Endothelial cell of umbilical vein (primary cell): ENCODE data around the gene MAPKAP1. TPM values are rescaled to one million over a fixed set of nuclear protein-coding genes. Genes with fewer than 3 reads are reported as not detected.

Experiments
- BruUV-seq: library from RNA; stranded (reverse); fragments of 400-500 nt; replicated peaks from 2 replicates; lab custom pipeline; 2021; lab: Mats Ljungman, UMichigan
- CTCF ChIA-PET: fragments of 300-600, 350-600 bp; sonication (Branson Sonifier 250); formaldehyde crosslinking; loops from one replicate; lab custom pipeline; 2021; ENCODE audit warnings: antibody characterized with exemption, inconsistent platforms; lab: Charles Lee
- POLR2A ChIA-PET: fragments of 300-600, 350-600 bp; sonication (Branson Sonifier 250); formaldehyde crosslinking; loops from one replicate; lab custom pipeline; 2021; ENCODE audit warnings: antibody characterized with exemption, inconsistent platforms; lab: Charles Lee
- DNase-seq: peaks from one replicate; pipeline ENCODE4 v3.0.0-alpha.2; 2011; ENCODE audit warnings: low read depth, low spot score
- FAIRE-seq: peaks from 2 replicates; lab custom pipeline; 2011; peaks lifted over from hg19 to GRCh38; lab: Jason Lieb, UNC
- H2AFZ ChIP-seq: 2 replicates; pipeline ENCODE4 v1.6.0; 2012; ENCODE audit warnings: low read depth, low read length, control low read depth, inconsistent platforms
- H3K27ac ChIP-seq: 2 replicates; pipeline ENCODE4 v1.5.1; 2011; ENCODE audit warnings: low read depth, mild to moderate bottlenecking, control low read depth, low read length, moderate library complexity; ENCODE audit not compliant: insufficient read depth
- H3K27me3 ChIP-seq, 2 experiments: 2 replicates each; pipeline versions ENCODE4 v1.6.0 to v1.6.1; 2011; ENCODE audit warnings: low read length in 2 of 2, mixed read lengths in 1 of 2; ENCODE audit not compliant: control insufficient read depth in 2 of 2, insufficient read depth in 2 of 2
- H3K36me3 ChIP-seq, 2 experiments: 2 replicates in 1 of 2; 3 replicates in 1 of 2; pipeline ENCODE4 v1.5.1; 2011; ENCODE audit warnings: low read length in 2 of 2, mild to moderate bottlenecking in 1 of 2, moderate library complexity in 1 of 2; ENCODE audit not compliant: control insufficient read depth in 2 of 2, insufficient read depth in 2 of 2; ENCODE audit errors: extremely low read depth in 1 of 2
- H3K4me1 ChIP-seq: 3 replicates; pipeline ENCODE4 v1.5.1; 2011; ENCODE audit warnings: mild to moderate bottlenecking, low read length; ENCODE audit not compliant: control insufficient read depth, insufficient read depth; ENCODE audit errors: extremely low read depth
- H3K4me2 ChIP-seq: 2 replicates; pipeline ENCODE4 v1.6.1; 2011; ENCODE audit warnings: low read length, control low read depth, mixed read lengths; ENCODE audit not compliant: insufficient read depth
- H3K4me3 ChIP-seq, 3 experiments: fragments of 200-600 bp in 1 of 3; sonication (generic), shearing (Covaris generic) in 1 of 3; replicated peaks in 1 of 3; 2 replicates each; pipeline ENCODE4 v1.5.1; 2011 to 2016; ENCODE audit warnings: control low read depth in 3 of 3, low read length in 3 of 3, mild to moderate bottlenecking in 2 of 3, inconsistent platforms in 1 of 3, low read depth in 1 of 3, moderate library complexity in 1 of 3; ENCODE audit not compliant: insufficient read depth in 1 of 3
- H3K79me2 ChIP-seq: 2 replicates; pipeline ENCODE4 v1.6.0; 2012; ENCODE audit warnings: low read length, inconsistent platforms; ENCODE audit not compliant: control insufficient read depth, insufficient read depth
- H3K9ac ChIP-seq: replicated peaks from 2 replicates; pipeline ENCODE3; 2011; ENCODE audit warnings: low read length, control low read depth; ENCODE audit not compliant: insufficient read depth; ENCODE audit errors: extremely low read depth
- H3K9me1 ChIP-seq: replicated peaks from 3 replicates; pipeline ENCODE4 v1.6.0; 2011; ENCODE audit warnings: mild to moderate bottlenecking, low read length; ENCODE audit not compliant: control insufficient read depth, insufficient read depth; ENCODE audit errors: extremely low read depth
- H3K9me3 ChIP-seq: replicated peaks from 2 replicates; pipeline ENCODE4 v1.5.1; 2012; ENCODE audit warnings: low read length, inconsistent platforms; ENCODE audit not compliant: control insufficient read depth, insufficient read depth
- H4K20me1 ChIP-seq: replicated peaks from 2 replicates; pipeline ENCODE3; 2011; ENCODE audit warnings: mild to moderate bottlenecking, low read length; ENCODE audit not compliant: control insufficient read depth, insufficient read depth; ENCODE audit errors: extremely low read depth
- EZH2 ChIP-seq: IDR thresholded peaks from 2 replicates; pipeline ENCODE4 v1.6.1; 2012; ENCODE audit warnings: borderline replicate concordance, low read depth, mild to moderate bottlenecking, moderate library complexity, low read length, inconsistent platforms; ENCODE audit not compliant: severe bottlenecking
- FOS ChIP-seq: IDR thresholded peaks from 2 replicates; pipeline ENCODE4 v1.6.1; 2011; ENCODE audit warnings: mild to moderate bottlenecking, low read length, moderate library complexity, borderline replicate concordance; ENCODE audit not compliant: insufficient read depth
- GATA2 ChIP-seq: IDR thresholded peaks from 2 replicates; pipeline ENCODE4 v1.7.0; 2011; ENCODE audit warnings: low read depth, mild to moderate bottlenecking, moderate library complexity, mixed read lengths, low read length; ENCODE audit not compliant: insufficient read length, insufficient read depth
- JUN ChIP-seq: IDR thresholded peaks from 2 replicates; pipeline ENCODE4 v1.6.1; 2011; ENCODE audit warnings: borderline replicate concordance, low read depth; ENCODE audit not compliant: insufficient read length, insufficient read depth
- MYC ChIP-seq: IDR thresholded peaks from one replicate; pipeline ENCODE4 v1.6.1; 2011; ENCODE audit warnings: mild to moderate bottlenecking, low read depth, low read length
- POLR2A ChIP-seq: IDR thresholded peaks from 2 replicates; pipeline ENCODE4 v1.6.1; 2012; ENCODE audit warnings: low read depth, mild to moderate bottlenecking, control low read depth, low read length
- POLR2AphosphoS5 ChIP-seq: IDR thresholded peaks from 2 replicates; pipeline ENCODE4 v1.6.1; 2012; ENCODE audit warnings: low read depth, mild to moderate bottlenecking, control low read depth, low read length, moderate library complexity; ENCODE audit not compliant: insufficient read depth
- dilution Hi-C: fragments of 300-500 bp; cut with MboI; formaldehyde crosslinking; loops from one replicate; pipeline ENCODE4 v1.15.0; 2019; ENCODE audit warnings: low sequenced_read_pairs; ENCODE audit not compliant: extremely low pct_ligation_motif_present
- intact Hi-C: fragments of 100-400 bp; cut with micrococcal nuclease; formaldehyde crosslinking; loops from one replicate; pipeline ENCODE4 v1.10.0; 2022
- polyA plus RNA-seq, 4 experiments: library from polyadenylated mRNA; depleted of rRNA in 3 of 4; stranded (reverse) in 3 of 4; unstranded in 1 of 4; fragments of >200 nt; gene quantifications; 2 replicates each; pipeline versions ENCODE4 v1.2.1 to v1.2.3, GENCODE V29; 2011 to 2012; ENCODE audit warnings: missing spikeins in 1 of 4
- total RNA-seq: library from RNA; stranded (reverse); gene quantifications from 2 replicates; pipeline ENCODE4 v1.2.3, GENCODE V29; 2021
- TF ChIP-seq, protein P1 (sequence below): IDR thresholded peaks from 2 replicates; pipeline ENCODE4 v1.6.1; 2011; ENCODE audit not compliant: insufficient read depth, insufficient read length
- TF ChIP-seq, protein P2 (sequence below), 2 donors: IDR thresholded peaks; 1 replicate in 1 of 2; 2 replicates in 1 of 2; pipeline ENCODE4 v1.5.1; 2011; ENCODE audit warnings: low read length in 2 of 2, mild to moderate bottlenecking in 2 of 2, moderate library complexity in 2 of 2, control low read depth in 1 of 2, inconsistent platforms in 1 of 2, low read depth in 1 of 2; ENCODE audit not compliant: insufficient read depth in 1 of 2; ENCODE audit errors: extremely low read depth in 1 of 2

Gene MAPKAP1
- total and polyA plus RNA-seq, 2 donors (not counting 3 experiments of a cell fraction or from before 2014, with no cell fraction given) = 61.9 to 99.1 TPM

DNA sequence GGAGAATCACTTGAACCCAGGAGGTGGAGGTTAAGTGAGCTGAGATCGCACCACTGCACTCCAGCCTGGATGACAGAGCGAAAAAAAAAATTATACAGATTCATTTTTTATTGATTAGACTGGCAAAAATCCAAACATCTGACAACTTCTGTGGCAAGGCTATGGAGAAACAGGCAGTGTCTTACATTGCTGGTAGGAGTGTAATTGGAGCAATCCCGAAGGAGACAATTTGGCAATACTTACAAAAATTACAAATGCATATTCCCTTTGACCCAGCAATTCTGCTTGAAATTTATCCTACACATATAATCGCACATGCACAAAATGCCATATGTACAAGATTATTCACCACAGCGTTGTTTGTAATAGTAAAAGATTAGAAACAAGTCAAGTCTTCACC lies 86.8 kb downstream of the MAPKAP1 start:
- dilution Hi-C loops (no loop called here), intact Hi-C loops (no loop called here)
- no TSS peak for BruUV-seq
- Histone ChIP-seq H3K9me1 (no peaks in the 10 kb centered on the region), H4K20me1 (no peaks in the 10 kb centered on the region), H3K4me2 (no peak overlapping the region), H3K27me3 (no peaks in the 10 kb centered on the region), H3K79me2 (peaks cover 42% of the 10 kb centered on the region), H3K27ac (no peak overlapping the region), H3K9me3 (no peaks in the 10 kb centered on the region), H2AFZ (no peak overlapping the region), H3K4me3 (no peak overlapping the region), H3K9ac (no peak overlapping the region), H3K4me1 (no peaks in the 10 kb centered on the region), H3K36me3 (no peaks in the 10 kb centered on the region)
- FAIRE-seq = no peak
- no peak for DNase-seq
- ChIA-PET POLR2A (no interaction called here), CTCF (interaction anchor here (2.3 kb wide), 1 partner anchor 62 kb away, joined by 7 read pairs; no protein-coding TSS in a partner anchor)
- no peak for TF ChIP-seq FOS
- TF ChIP-seq, protein P1, sequence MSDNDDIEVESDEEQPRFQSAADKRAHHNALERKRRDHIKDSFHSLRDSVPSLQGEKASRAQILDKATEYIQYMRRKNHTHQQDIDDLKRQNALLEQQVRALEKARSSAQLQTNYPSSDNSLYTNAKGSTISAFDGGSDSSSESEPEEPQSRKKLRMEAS = no peak
- no peak for TF ChIP-seq POLR2AphosphoS5
- TF ChIP-seq, protein P2, sequence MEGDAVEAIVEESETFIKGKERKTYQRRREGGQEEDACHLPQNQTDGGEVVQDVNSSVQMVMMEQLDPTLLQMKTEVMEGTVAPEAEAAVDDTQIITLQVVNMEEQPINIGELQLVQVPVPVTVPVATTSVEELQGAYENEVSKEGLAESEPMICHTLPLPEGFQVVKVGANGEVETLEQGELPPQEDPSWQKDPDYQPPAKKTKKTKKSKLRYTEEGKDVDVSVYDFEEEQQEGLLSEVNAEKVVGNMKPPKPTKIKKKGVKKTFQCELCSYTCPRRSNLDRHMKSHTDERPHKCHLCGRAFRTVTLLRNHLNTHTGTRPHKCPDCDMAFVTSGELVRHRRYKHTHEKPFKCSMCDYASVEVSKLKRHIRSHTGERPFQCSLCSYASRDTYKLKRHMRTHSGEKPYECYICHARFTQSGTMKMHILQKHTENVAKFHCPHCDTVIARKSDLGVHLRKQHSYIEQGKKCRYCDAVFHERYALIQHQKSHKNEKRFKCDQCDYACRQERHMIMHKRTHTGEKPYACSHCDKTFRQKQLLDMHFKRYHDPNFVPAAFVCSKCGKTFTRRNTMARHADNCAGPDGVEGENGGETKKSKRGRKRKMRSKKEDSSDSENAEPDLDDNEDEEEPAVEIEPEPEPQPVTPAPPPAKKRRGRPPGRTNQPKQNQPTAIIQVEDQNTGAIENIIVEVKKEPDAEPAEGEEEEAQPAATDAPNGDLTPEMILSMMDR (IDR thresholded peaks at IDR 0.05; ENCODE audit: extremely low read depth in 1 of 2, insufficient read depth in 1 of 2, low read depth in 1 of 2, low read length in 2 of 2) = no peak
- no peak for TF ChIP-seq MYC
- no peak for TF ChIP-seq POLR2A
- TF ChIP-seq EZH2 = no peak
- no peak for TF ChIP-seq JUN
- no peak for TF ChIP-seq GATA2
